Thyroid gland (tissue), 4 donors: ENCODE measurements around the gene RORB.

Experiments
- CTCF ChIP-seq, 6 experiments: fragments of 200-600 bp in 3 of 6; fragments of 450-650 bp in 3 of 6; sonication (generic) in 3 of 6; IDR thresholded peaks; one replicate each; pipeline ENCODE4 v1.5.1; 2016 to 2019; ENCODE audit warnings: antibody characterized with exemption in 6 of 6, mild to moderate bottlenecking in 2 of 6, inconsistent platforms in 1 of 6, moderate library complexity in 1 of 6
- POLR2A ChIP-seq, 2 donors: fragments of 450-650 bp; IDR thresholded peaks; one replicate each; pipeline ENCODE4 v1.6.1; 2017; ENCODE audit warnings: antibody characterized with exemption in 2 of 2, mild to moderate bottlenecking in 2 of 2, moderate library complexity in 1 of 2

DNA sequence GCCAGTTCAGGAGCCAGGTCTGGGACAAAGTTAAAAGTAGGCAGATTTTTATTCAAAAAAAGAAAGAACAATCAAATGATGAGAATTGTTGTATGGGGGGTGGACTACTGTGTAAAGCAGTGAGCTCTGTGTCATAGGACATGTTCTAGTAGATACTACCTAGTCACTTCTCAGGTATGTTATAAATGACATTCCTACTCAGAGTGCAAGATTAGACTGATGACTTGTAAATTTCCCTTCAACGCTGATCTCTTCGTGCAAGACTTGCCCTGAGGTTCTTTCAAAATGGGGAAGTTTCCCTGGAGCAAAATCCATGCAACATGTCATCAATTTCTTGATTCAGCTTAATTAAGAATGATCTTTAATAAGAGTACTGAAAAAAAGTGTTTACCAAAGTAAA is 175.1 kb downstream of the RORB start:
- TF ChIP-seq POLR2A (IDR thresholded peaks at IDR 0.05) (no peak), CTCF (IDR thresholded peaks at IDR 0.05) (no peak)
